NB4 (cell line): ENCODE data around the gene MPRIP.
"Not testable (repeated sequence)": the region's sequence is repeated elsewhere in the genome, so short reads cannot be mapped to it uniquely, and the experiment has no call there.

Source experiments
- DNase-seq: peaks from one replicate; pipeline ENCODE4 v3.0.0; 2010; ENCODE audit warnings: low read depth
- H3K4me3 ChIP-seq: one replicate; pipeline ENCODE4 v1.5.1; 2011; ENCODE audit warnings: mild to moderate bottlenecking, low read depth, low read length, moderate library complexity
- CTCF ChIP-seq: IDR thresholded peaks from one replicate; pipeline ENCODE4 v1.5.1; 2012; ENCODE audit warnings: low read depth, low read length
- MYC ChIP-seq: IDR thresholded peaks from 2 replicates; pipeline ENCODE4 v1.6.1; 2011; ENCODE audit warnings: low read depth, low read length
- POLR2A ChIP-seq: IDR thresholded peaks from 2 replicates; pipeline ENCODE4 v1.6.1; 2011; ENCODE audit warnings: mild to moderate bottlenecking; ENCODE audit not compliant: insufficient read length; ENCODE audit errors: extremely low read depth
- TF ChIP-seq, protein P1 (sequence below): IDR thresholded peaks from 2 replicates; pipeline ENCODE4 v1.6.1; 2011; ENCODE audit warnings: low read depth, low read length

Gene MPRIP

DNA sequence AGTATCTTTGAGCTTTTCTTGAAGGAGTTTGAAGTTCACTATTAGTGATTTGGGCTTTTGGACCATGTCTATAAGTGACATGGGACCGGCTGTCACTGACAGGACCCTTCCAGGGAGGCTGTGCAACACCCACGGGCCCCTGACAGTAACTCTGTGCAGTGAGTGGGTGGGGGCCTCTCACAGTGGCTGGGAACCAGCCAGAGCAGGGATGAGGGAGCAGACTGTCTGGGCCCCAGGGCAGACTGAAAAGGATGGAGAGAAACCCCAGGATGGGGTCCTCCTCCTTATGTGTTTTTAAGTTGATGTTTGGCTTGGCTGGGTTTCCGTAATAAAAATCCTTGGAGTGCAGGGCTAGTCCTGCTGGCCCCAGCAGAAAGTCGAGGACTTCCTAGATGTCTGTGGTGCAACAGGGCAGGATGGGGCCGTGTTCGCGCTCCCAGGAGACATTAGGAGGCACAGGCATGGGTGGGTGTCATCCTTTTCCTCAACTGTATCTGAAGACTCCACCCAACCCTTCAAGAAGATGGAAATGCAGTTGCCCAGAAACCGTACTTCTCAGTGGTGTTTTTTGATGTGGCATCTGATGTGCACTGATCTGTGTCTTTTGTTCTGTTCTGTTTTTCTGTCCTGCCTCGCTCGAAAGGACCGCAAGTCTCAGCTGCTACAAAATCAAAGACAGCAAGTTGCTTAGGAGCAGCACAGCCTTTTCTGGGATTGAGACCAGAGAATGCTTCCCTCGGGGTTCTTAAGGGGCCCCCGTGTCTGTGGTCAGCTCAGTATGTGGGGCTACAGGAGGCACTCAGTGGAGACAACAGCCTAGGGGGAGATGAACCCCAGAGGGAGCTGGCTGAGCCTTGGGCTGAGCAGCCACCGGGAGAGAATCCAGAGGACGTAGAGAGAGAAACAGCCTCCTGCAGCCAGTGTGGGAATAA, 139.7 kb downstream of the MPRIP start:
- no peak for DNase-seq
- H3K4me3 ChIP-seq: no peak overlapping the region
- TF ChIP-seq CTCF (no peak), MYC (no peak), POLR2A (no peak)
- TF ChIP-seq, protein P1, sequence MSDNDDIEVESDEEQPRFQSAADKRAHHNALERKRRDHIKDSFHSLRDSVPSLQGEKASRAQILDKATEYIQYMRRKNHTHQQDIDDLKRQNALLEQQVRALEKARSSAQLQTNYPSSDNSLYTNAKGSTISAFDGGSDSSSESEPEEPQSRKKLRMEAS: no peak

- no peak for DNase-seq
- no peak overlapping the region for H3K4me3 ChIP-seq
- TF ChIP-seq CTCF (no peak), POLR2A (no peak)
These were observed 140.4 kb downstream of the MPRIP start for GRCh38 chr17:17182598-17183136.

DNA sequence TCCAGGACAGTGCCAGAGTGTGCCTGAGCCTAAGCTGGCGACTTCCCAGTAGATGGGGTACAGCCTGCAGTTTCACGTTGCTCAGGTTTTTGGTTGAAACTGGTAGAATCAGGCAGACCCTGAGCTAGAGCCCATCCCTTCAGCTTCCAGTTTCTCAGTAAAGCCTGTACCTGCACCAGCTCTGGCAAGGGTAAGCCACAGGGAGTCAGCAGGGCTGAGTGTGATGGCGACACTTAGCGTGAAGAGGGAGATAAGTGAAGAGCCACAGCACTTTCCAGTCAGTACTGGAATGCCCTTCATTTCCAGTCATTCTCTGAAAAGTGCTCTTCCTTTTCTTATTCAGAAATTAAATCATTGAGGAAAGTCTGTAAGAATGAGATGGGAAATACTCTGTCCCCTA, 141.5 kb downstream of the MPRIP start:
- no peak for DNase-seq
- TF ChIP-seq MYC: no peak
- TF ChIP-seq POLR2A: no peak
- TF ChIP-seq, protein P1: no peak
- TF ChIP-seq CTCF: no peak

DNA sequence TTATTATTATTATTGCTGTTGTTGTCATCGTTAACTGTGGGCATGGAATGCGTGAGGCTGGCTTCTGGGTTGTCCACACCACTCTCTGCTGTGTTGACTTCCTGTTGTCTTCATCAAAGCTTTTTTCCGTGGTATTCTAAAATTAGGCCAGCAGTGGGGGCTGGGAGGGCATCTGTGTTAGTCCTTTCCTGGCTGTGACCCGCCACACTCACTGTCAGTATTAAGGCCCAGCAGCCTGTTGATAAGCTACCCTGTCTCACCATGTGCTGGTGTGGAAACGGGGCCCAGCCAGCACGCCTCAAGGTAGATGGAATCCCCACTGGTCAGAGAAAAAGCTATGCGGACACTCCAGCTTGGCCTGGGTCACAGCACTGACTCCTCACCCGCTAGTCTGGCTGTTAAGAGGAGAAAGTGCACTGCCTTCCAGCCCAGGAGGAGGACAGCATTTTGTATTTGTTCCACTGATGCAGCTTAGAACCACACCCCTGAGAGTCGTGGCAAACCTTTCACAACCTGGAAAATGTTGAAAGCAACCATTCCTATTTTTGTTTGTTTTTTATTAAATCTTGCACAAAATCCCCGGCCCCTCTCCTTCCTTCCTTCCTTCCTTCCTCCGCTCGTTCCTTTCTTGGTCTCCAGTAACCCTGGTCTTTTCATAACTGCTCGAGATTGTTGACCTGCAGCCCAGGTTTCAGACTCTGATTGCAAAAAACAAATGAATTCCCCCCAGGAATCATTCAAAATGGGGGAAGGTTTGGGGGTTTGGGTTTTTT, 142.9 kb downstream of the MPRIP start:
- H3K4me3 ChIP-seq, DNase-seq: not testable (repeated sequence)

More for the DNA sequence above, 141.5 kb downstream of the MPRIP start:
- H3K4me3 ChIP-seq: no peak overlapping the region

- DNase-seq: no peak
- TF ChIP-seq, protein P1: no peak
- TF ChIP-seq CTCF (no peak), MYC (no peak), POLR2A (no peak)
- no peak overlapping the region for H3K4me3 ChIP-seq
These were observed 143.8 kb downstream of the MPRIP start for GRCh38 chr17:17186051-17186450.
